Epidermal melanocyte (primary cell): Measurements from ENCODE around the gene LIMCH1.
"Not testable (repeated sequence)": the region's sequence is repeated elsewhere in the genome, so short reads cannot be mapped to it uniquely, and the experiment has no call there.

Experiments used
- DNase-seq: peaks from one replicate; pipeline ENCODE4 v3.0.0; 2011; ENCODE audit warnings: low spot score; ENCODE audit not compliant: insufficient read length

LIMCH1 gene, protein sequence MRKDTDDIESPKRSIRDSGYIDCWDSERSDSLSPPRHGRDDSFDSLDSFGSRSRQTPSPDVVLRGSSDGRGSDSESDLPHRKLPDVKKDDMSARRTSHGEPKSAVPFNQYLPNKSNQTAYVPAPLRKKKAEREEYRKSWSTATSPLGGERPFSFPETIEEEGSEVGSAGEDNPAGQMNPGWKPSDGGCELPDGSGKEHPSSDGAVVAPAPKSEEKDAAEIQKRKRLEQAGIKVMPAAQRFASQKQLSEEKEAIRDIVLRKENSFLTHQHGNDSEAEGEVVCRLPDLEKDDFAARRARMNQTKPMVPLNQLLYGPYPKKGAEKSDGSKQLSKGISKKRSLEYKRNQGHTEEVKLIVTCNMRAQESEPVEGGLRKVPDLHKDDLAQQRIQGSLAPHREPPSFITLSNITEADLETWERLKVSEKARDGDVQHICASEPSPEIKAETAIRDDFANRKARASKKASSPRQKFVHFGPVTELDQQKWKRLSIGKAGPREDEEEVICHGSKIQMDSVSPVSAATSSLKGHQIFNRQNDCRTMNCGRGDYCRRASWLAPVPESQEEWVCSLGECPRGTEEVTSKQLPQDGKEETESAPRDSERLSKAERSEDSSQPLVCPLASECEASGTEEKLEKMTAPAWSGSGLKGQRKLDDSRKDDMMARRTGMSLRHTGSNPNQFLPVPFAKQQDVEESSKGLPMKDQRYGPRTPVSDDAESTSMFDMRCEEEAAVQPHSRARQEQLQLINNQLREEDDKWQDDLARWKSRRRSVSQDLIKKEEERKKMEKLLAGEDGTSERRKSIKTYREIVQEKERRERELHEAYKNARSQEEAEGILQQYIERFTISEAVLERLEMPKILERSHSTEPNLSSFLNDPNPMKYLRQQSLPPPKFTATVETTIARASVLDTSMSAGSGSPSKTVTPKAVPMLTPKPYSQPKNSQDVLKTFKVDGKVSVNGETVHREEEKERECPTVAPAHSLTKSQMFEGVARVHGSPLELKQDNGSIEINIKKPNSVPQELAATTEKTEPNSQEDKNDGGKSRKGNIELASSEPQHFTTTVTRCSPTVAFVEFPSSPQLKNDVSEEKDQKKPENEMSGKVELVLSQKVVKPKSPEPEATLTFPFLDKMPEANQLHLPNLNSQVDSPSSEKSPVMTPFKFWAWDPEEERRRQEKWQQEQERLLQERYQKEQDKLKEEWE (N-terminal part only)

DNA sequence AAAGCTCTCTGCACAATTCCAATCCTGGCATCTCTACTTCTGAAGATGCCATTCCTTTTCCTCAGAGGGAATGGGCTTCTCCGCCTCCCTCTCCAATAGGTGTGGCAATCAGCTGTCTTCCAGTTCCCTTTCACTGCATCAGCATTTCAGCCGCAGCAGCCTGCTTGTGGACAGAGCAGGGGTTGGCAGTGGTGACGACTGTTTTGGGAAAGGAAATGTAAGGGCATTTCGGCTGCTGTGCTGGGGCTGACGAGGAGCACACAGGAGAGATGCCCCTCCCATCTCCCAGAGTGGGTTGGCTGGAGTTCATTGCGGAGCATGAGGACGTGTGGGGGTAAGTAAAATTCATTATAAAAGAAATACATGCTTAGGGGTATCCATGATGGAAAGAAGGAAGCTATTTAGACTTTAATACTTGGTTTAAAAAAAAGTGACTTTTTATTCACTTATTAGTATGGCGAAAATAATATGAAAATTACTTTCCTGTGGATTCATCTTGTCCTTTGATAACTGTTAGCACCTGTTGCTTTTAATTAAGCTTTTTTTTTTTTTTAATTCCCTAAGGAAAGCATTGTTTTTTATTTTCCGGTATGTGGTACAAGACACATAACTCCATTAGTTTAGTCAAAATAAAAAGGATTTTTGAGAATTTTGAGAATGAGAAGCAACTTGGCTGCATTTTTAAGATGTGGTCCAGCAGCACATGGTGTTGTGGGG, at the start of gene LIMCH1:
LIMCH1 (plus strand) TSS at position 141 of the 717 bp plus-strand sequence. CDS start 67,839 bp downstream, outside the sequence.
- no peak for DNase-seq

DNA sequence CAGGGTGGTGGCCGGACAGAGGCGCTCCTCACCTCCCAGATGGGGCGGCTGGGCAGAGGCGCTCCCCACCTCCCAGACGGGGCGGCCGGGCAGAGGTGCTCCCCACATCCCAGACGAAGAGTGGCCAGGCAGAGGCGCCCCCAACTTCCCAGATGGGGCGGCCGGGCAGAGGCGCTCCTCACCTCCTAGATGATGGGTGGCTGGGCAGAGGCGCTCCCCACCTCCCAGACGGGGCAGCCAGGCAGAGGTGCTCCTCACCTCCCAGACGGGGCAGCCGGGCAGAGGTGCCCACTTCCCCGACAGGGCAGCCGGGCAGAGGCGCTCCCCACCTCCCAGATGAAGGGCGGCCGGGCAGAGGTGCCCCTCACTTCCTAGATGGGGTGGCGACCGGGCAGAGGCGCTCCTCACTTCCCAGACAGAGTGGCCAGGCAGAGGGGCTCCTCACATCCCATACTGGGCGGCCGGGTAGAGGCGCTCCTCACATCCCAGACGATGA, 46.8 kb upstream of the LIMCH1 start:
- DNase-seq: not testable (repeated sequence)

DNA sequence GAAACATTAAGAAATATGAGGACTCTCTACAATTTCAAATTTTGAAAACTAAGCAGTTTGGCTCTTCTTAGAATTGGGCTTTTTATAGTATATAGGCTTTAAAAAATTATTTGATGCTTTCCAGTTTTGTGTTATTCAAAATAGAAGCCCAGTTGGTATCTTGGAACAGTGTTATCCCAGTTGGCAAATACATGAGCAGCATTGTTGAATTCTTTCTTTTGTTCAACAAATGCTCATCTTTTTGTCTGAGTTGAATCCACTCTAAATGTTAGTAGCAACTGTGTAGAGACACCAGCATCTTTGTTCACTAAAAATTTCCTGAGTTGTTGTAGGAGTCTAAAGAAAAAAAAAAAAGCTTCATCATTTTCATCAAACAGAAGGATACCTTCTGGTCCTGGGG, 41.0 kb upstream of the LIMCH1 start:
- DNase-seq: no peak

DNA sequence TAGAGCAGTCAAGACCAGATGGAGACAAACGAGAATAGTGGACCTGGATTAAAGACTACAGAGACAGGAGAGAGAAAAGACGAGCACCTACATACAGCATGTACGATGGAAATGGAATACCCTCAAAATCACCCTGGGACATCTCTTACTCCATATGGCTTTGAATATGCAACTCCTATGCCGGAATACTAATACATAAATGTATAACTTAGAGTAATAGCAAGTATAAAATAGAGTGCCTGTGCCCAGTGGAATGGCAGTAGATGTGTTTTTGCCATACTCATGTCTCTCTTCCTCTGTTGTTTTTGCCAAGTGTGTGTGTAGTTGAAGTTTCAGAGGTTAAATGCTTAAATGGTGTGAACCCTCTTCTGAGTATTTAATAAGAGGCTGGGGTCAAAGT, 39.8 kb upstream of the LIMCH1 start:
- no peak for DNase-seq

DNA sequence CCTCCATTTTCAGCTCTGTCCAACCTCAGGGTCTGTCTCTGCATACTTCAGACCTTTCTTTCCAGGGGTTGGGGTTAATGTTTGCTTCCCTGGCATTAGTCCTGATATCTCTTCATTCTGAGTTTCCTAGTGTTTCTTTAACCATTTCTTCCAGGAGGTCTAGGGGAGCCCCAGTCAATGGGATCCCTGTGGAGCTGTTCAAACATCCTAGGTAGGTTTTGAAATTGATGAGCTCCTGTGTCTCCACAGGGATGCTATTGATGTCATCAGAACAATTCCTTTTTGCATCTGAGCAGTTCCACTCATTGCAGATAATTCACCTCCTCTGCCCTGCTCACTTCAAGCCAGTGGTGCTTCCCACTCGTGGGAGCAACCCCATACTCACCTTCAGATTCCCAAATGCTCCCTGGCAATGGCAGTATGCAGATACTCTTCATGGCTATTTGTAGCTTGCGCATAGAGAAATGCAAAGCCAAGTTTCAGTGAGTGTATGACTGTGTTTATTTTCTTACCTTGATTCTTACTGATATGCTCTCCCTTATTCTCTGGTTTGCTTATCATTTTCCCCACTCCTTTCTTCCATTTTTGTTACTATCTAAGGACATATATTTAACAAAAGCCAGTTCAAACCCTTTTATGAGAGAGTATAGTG, 33.7 kb upstream of the LIMCH1 start:
- DNase-seq: no peak

DNA sequence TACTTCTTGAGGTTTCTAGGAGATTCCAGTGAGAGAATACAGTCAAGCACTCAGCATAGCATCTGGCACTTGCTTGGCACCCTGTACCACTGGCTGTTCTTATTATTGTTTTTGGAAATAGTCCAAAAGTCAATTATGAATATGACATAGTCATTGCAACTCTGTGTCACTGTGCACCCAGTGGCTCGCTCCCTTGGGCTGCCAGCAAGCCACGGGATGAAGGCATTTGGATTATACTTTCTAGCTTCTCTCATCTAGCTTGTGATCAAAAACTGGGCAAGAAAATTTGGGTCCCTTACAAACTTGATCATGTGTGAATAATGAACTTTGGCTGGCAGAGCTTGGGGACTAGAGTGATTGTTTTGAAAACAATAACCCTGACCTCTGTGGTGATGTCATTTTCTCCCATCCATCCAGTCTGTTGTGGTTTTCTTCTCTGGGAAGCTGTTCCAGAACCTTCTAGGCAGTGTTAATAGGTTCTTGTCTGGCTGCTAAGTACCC, 32.7 kb upstream of the LIMCH1 start:
- DNase-seq: no peak

DNA sequence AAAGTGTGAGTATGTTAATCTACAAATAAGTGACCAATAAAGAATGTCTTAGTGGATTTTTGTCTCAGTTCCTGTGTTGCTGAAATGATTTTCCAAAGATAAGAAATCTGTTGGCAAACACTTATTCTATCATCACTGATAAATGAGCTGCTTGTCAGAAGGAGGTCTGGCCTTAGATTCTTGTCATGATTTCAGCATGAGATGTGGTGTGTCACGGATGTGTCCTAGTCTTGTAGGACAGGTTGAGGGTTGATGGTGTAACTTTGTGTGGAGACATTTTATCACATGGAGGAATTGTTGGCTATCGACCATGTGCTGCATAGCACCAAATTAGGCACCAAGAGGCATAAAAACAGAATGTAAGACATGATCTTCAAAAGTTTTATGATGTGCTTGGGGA, 31.8 kb upstream of the LIMCH1 start:
- DNase-seq: no peak

DNA sequence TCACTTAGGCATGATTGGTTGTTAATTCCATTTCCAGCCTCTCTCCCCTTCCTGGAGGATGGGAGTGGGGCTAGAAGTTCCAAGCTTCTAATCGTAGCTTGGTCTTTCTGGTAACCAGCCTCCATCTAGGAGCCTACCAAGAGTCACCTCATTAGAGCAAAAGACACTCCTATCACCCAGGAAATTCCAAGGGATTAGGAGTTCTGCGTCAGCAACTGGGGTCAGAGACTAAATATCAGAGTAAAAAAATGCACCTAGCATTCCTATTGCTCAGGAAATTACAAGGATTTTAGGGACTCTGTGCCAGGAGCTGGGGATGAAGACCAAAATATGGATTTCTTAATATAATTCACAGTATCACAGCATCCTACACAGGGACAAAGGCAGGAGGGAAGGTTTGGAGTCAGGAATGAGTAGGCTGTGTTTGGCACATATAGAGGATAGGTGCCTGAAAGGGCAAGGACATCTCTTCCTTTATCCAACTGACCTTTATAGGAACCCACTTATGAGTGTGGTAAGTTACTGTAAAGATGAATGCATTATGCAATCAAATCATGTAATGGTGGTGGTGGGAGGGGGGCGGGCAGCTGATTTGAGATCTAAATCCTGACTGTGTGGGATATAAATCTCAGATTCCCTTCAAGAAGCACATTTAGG, 30.5 kb upstream of the LIMCH1 start:
- no peak for DNase-seq

DNA sequence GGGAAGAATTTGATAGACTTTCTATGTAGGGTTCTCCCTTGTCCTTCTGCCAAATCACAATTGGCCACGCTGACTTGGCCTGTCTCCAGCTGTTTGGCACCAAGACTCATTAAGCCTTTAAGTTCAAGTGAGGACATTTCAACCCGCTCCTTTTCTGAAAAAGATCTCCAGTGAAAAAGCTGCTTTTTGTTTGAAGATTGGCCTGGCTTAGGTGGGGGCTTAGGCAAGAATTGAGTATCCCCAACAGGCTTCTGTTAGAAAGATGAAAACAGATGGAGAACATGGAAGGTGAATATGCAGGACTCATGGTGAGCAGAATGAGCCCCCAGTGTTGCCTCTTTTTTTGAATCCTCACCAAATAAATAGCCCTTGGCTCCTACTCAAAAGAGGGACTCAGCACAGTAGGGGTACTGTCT, 28.5 kb upstream of the LIMCH1 start:
- no peak for DNase-seq

DNA sequence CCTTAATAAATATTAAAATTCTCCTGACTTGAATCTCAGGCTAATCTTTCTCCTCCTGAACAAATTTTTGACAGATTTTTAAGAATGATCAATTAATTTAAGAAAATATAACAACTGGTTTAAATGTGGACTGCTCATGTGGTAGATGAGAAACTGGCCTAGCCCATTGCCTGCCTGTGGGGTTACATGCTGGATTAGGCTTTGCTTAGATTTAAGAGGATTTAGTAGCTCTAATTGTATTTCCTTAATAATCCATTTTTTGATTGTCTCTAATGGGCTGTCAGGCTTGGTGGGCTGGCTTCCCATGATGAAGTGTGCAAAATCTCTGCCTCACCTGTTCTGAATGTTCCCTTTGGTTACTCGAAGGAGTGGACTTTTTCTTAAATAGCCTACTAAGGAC, 27.8 kb upstream of the LIMCH1 start:
- no peak for DNase-seq

DNA sequence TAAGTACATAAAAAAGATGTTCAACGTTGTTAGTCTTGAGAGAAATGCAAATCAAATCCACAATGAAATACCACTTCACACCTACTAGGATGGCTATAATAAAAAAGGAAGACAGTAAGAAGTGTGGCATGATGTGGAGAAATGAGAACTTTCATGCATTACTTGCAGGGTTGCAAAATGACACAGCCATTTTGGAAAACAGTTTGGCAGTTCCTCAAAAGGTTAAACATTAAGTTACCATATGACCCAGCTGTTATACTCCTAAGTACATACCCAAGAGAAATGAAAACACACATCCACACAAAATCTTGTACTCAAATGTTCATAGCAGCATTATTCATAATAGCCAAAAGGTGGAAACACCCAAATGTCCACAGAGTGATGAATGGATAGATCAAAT, 25.8 kb upstream of the LIMCH1 start:
- no peak for DNase-seq

DNA sequence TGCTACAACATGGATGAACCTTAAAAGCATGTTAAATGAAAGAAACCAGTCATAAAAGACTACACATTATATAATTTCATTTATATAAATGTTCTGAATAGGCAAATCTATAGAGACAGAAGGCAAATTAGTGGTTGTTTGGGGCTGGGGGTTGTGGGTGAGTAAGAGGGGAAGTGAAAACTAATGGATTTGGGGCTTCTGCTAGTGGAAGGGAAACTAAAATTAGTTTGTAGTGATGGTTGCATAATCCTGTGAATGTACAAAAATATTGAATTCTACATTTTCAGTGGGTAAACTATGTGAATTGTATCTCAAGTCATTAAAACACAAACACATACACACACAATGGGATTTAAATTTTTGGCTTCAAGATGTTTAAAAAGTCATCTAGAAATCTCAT, 25.4 kb upstream of the LIMCH1 start:
- no peak for DNase-seq

DNA sequence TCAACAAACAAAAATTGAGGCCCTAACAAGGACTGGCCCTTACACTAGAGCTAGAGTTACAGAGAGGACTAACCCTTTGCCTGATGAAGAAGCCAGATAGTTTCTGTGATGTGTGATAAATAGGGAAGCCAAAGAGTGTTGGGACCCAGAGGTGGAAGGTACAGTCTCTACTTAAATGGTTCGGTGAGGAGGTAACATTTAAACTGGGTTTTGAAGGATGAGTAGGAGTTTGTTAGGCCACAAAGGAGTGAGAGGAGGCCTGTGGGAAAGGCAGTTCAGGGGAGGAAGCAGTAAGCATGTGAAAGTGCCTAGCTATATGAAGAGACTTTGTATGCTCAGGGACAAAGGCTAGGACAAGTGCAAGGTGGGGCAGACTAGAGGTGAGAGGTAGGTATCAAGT, 23.8 kb upstream of the LIMCH1 start:
- DNase-seq: no peak

DNA sequence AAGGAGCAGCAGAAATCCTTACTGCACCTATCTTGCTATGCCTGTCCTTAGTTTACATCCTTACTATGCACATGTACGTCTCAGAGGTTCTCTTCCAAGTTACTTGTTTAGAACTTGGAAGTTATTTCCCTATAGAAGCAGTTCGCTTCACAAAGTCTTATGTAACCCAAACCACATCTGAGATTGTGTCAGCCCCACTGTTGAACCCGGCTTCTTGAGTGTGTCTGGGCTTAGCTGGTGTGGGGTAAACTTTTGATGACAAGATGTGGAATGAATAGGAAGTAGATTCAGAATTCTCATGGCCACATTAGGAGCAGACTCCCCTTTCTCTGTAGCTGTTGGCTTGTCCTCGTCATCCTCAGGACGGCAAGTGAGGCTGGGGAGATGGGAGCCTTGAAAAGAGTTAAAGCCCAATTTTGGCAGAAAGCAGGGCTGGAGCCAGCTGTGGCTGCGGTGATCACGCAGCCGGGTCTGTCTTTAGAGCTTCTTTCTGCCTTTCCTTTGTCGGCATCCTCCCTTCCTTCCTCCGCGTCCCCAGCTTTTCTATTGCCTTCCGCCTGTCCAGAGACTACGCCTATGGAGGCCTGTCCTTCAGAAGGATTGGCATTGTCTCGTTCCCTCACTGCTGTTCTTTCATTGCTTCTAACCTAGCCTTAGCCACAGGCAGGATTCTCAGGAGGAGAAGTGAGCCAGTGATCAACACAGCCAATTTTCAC, 23.0 kb upstream of the LIMCH1 start:
- DNase-seq: no peak

DNA sequence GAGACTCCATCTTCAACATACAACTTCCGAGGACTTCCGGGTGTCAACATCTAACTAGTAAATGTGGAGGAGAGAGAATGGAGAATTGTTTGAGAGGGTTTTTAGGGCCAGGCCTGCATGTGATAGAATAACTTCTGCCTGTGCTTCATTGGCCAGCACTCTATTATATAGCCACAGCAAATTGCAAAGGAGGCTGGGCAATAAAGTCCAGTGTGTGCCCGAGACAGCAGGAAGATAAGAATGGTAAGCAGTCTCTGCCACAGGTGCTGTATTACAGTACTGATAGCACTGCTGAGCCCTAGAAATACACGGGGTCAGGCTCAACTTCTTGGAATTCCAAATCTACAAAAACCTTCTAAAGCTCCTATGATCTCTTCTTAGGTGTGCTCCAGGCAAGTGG, 20.8 kb upstream of the LIMCH1 start:
- no peak for DNase-seq

DNA sequence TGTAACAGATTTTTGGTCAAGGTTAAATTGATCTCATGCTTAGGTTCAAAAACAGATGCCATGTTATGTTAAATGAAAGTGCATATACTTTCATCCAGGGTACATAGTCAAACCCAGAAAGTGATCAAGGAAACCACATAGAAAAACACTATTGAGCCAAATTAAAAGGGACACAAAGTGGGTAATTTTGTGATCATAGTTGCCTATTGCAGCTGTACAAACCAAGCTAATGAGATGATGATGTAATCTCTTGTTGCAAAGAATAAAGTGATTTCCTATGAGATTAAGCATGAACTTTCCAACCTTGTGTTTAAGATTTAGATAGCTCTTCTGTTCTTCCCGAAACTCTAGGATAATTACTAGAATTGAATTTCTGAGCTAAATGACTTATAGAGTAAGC, 20.2 kb upstream of the LIMCH1 start:
- DNase-seq: no peak

DNA sequence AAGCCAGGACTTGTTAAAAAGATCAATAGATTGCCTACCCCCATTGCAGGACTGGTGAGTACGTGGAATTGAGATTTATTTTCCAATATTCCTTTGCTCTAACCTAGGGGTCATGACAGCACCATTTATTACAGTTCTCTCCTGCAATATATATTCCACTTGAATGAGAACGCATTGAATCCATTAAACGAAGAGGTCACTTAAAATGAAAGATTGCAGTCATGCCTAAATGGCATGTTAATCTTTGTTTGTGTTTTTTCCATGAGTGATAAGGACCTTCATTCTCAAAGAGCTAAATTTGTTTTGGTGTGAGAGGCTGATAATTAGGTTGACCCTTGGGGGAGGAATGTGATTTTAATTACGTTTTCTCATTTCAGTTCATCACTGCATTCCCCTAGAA, 13.5 kb upstream of the LIMCH1 start:
- no peak for DNase-seq

DNA sequence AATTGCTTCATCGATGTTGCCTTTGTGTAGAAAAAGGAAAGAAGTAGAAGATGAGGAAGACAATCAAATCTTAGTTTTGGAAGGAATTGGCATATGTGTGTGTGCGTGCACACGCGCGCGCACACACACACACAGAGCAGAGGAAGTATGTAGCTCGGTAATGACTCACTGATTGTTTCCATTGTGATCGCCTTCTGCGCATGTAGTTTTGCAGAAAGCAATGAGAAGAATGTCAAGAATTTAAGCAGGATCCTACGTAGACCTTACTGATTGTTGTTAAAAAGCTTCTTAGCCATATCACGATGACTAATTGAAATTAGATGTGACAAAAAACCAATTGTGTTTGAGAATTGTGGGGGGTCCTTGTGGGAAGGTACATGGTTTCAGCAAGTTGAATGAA, 12.8 kb upstream of the LIMCH1 start:
- no peak for DNase-seq

DNA sequence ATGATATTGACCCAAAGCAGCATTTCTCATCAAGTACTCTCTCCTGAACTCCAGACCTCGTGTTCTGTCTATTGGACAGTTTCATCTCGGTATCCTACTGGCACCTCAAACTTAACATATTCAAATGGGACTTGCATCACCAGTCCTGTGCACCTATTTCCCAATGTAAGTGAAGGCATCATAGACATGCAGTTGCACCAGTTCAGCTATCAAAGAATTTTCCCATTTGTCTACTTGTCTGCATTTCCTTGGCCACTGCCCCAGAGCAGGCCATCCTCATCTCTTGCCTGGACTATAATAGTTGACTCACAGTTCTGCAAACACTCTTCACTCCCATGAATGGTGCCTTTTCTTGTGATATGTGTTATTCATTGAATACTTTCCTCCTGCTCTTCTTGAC, 11.3 kb upstream of the LIMCH1 start:
- no peak for DNase-seq
